HG02571 (cell line): Measurements from ENCODE around the gene C19orf12.

Source experiments
- ATAC-seq: cut with Tn5 transposase; IDR thresholded peaks from one replicate; pipeline ENCODE4 v1.9.1; 2021; ENCODE audit warnings: mild to moderate bottlenecking, moderate library complexity; ENCODE audit not compliant: unreplicated experiment

The C19orf12 gene

GRCh38 chr19:29697523-29698261 lies 17.4 kb downstream of the C19orf12 start:
- ATAC-seq, result no peak

- no peak for ATAC-seq
These were observed 18.6 kb downstream of the C19orf12 start for GRCh38 chr19:29696565-29696846.

- ATAC-seq, result no peak
These were observed 19.1 kb downstream of the C19orf12 start for GRCh38 chr19:29695765-29696564.

- peak; percentile 93 for ATAC-seq
These were observed 20.1 kb downstream of the C19orf12 start for GRCh38 chr19:29694669-29695627.

- ATAC-seq, result no peak
These were observed 20.9 kb downstream of the C19orf12 start for GRCh38 chr19:29694161-29694560.

GRCh38 chr19:29690842-29691241 lies 24.2 kb downstream of the C19orf12 start:
- no peak for ATAC-seq

- ATAC-seq, result no peak
These were observed 26.9 kb downstream of the C19orf12 start for GRCh38 chr19:29687897-29688728.

- ATAC-seq, result no peak
These were observed 27.7 kb downstream of the C19orf12 start for GRCh38 chr19:29687244-29687896.

GRCh38 chr19:29686285-29686805 lies 28.7 kb downstream of the C19orf12 start:
- ATAC-seq, result no peak

GRCh38 chr19:29685326-29685725 lies 29.7 kb downstream of the C19orf12 start:
- ATAC-seq, result no peak

GRCh38 chr19:29683009-29683408 lies 32.1 kb downstream of the C19orf12 start:
- ATAC-seq, result no peak

GRCh38 chr19:29682236-29682895 lies 32.7 kb downstream of the C19orf12 start:
- no peak for ATAC-seq

GRCh38 chr19:29681422-29682235 lies 33.4 kb downstream of the C19orf12 start:
- no peak for ATAC-seq

- ATAC-seq, result no peak
These were observed 34.1 kb downstream of the C19orf12 start for GRCh38 chr19:29680937-29681336.

GRCh38 chr19:29680447-29680846 lies 34.6 kb downstream of the C19orf12 start:
- no peak for ATAC-seq

GRCh38 chr19:29679598-29680210 lies 35.4 kb downstream of the C19orf12 start:
- no peak for ATAC-seq

- no peak for ATAC-seq
These were observed 36.5 kb downstream of the C19orf12 start for GRCh38 chr19:29678484-29679106.
